GM19193 (cell line): Measurements from ENCODE around the gene SH3TC2.

Experiments used
- POLR2A ChIP-seq: IDR thresholded peaks from 4 replicates; pipeline ENCODE4 v1.6.1; 2011; ENCODE audit not compliant: insufficient read depth, insufficient read length; ENCODE audit errors: extremely low read depth

Gene SH3TC2

DNA sequence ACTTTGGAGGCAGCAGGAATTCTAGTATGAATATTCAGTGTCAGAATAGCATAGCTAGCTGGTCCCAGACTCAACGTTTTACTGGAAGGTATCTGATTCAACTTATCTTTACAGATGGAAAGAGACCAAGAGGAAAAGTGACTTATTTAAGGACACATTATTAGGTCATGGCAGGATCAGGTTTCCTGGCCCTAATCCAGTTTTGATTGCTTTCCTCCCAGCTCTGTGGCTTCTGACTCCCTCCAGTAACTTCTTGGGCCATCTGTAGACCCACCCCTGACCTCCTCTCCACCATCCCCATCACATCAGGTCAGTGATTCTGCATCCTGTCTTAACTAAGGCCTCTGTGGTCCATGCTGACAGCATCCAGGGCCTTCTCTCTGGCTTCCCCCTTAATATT is 38.4 kb downstream of the SH3TC2 start:
- TF ChIP-seq POLR2A: no peak

DNA sequence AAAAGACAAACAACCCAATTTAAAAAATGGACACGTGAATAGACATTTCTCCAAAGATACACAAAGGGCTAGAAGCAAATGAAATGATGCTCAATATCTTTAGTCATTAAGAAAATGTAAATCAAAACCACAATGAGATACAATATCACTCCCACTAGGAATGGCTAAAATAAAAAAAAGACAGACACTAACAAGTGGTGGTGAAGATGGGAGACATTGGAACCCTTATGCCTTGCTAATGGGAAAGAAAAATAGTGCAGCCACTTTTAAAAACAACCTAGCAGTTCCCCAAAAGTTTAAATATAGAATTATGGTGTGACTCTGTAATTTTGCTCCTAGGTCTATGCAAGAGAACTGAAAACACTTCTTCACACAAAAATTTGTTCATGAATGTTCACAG is 40.7 kb downstream of the SH3TC2 start:
- no peak for TF ChIP-seq POLR2A

DNA sequence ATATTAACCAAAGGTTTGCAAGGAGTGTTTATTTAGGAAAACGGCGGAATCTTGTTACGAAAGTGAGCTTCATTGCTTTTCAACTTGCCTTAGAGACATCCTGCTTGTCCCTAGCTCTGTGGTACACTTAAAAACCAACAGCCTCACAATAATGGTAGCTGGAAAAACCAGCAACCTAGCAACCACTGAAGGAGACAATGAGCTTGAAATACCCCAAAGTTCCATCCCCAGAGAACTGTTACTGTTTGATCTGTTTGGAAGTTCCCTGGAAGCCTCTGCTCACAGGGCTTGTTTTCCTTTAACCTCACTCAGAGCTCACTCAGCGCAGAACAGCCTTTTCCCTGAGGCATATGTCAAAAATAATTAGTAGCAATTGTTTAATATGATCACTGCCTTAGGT is 43.2 kb downstream of the SH3TC2 start:
- TF ChIP-seq POLR2A: no peak

DNA sequence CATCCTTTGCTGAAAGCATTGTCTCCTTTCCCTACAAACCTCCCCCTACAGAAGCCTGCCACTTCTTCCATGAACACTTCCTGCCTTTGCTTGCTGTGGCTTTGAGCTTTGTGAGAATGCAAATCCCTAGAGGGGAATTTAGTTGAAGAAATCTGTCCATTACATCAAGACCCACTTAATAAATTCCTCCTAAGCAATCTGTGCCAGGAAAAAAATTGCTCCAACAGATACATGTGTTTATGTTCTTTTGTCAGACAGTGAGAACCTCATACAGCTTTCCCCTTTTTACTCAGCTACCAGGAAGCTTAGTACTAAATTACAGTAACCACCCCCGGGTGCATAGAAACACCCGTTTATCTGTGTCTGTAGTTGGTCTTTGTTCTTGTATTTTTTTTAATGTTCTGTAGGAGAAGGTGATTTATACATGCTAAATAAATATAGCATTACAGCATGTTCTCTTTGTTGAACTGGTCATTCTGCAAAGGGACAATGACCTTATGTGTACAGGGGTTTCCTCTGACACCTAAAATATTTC is 43.9 kb downstream of the SH3TC2 start:
- TF ChIP-seq POLR2A: no peak

DNA sequence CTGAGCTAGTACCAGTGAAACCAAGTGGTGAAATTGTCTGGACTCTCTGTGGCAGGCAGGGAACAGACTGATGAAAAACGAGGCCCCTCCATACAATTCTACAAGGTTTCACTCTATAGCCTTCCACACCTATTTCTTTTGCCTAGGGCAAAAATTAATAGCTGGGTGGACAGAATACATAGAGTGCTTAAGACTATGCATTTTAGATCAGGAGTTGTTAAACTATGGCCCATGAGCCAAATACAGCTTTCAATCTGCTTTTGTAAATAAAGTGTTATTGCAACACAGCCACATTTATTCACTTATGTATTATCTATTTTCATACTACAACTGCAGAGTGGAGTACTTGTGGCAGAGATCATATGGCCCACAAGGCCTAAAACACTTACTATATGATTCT is 45.2 kb downstream of the SH3TC2 start:
- TF ChIP-seq POLR2A: no peak

- TF ChIP-seq POLR2A: no peak
These were observed 47.3 kb downstream of the SH3TC2 start for GRCh38 chr5:149015561-149015960.

- no peak for TF ChIP-seq POLR2A
These were observed 47.7 kb downstream of the SH3TC2 start for GRCh38 chr5:149015126-149015525.

- TF ChIP-seq POLR2A: no peak
These were observed 48.3 kb downstream of the SH3TC2 start for GRCh38 chr5:149014571-149015031.

DNA sequence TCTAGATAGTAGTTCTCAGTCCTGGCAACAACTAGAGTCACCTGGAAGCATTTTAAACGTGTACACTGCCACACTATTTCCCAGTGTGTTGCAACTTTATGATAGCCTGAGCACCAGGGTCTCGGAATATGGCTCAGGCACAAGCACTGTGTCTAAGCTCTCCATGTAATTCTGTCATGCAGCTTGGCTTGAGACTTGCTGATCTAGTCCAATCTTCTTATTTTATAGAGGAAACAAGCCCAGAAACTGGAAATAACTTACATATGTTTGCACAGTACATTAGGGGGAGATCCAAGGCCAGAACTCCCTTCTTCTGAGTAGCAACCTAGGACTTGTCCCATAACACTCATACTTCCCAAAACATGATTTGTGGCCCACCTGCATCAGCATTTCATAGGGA is 49.1 kb downstream of the SH3TC2 start:
- TF ChIP-seq POLR2A: no peak

DNA sequence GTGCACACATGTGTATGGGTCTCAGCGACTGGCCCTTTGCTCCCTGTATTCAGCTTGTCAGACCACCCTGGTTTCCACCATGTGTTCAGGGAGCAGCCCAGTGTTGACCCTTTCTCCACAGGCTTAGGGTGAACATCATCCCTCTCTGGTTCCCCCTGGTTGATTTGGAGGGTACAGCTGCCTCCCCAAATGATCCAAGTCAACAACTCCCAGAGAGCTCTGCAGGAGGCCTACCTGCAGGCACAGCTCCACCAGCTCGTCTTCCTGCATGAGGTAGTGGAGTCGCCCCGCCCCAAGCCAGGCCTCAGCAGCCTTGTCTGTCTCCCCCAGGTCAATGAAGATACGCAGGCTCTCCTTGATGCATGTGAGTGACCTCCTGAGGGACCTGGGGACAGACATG is 50.5 kb downstream of the SH3TC2 start:
- TF ChIP-seq POLR2A: no peak

GRCh38 chr5:149011728-149012127 is 51.1 kb downstream of the SH3TC2 start:
- TF ChIP-seq POLR2A: no peak

DNA sequence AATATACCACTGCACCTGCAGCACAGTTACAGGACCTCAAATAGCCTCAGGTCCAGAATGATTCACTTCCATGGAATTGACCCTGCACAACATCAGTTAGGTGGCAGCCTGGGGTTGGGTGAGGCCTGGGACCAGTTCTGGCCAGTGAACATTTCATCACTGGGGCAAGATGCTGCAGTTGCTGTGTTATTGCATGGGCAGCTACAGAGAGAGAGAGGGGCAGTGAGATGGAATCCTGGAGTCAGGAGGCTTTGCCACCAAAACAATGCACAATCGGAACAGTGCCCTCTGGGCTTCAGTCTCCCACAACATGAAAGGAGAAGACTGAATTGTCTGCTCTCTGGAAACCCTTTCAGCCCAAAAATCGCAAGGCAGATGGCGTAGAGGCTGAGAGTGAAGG is 51.8 kb downstream of the SH3TC2 start:
- TF ChIP-seq POLR2A: no peak

- TF ChIP-seq POLR2A: no peak
These were observed 55.7 kb downstream of the SH3TC2 start for GRCh38 chr5:149007174-149007573.

DNA sequence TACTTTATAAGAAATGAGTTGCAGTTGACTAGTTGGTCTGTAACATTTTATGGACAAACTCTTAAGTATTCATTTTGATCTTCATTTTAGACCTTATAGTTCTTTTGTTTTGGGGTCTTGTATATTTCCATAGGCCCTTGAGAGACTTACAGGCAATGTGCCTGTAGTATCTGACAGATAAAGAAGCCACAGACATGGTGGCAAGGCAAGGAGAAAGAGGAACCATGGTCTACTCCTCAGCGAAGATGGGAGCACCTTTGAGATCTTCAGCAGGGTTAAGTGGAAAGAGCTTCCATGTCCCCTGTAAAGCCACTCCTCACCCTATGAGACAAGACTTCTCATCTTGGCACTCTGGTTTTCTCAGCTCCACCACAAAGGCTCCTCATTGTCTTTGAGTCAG is 56.4 kb downstream of the SH3TC2 start:
- no peak for TF ChIP-seq POLR2A

GRCh38 chr5:149005077-149005892 is 57.6 kb downstream of the SH3TC2 start:
- no peak for TF ChIP-seq POLR2A

- TF ChIP-seq POLR2A: no peak
These were observed 58.3 kb downstream of the SH3TC2 start for GRCh38 chr5:149004559-149004958.

DNA sequence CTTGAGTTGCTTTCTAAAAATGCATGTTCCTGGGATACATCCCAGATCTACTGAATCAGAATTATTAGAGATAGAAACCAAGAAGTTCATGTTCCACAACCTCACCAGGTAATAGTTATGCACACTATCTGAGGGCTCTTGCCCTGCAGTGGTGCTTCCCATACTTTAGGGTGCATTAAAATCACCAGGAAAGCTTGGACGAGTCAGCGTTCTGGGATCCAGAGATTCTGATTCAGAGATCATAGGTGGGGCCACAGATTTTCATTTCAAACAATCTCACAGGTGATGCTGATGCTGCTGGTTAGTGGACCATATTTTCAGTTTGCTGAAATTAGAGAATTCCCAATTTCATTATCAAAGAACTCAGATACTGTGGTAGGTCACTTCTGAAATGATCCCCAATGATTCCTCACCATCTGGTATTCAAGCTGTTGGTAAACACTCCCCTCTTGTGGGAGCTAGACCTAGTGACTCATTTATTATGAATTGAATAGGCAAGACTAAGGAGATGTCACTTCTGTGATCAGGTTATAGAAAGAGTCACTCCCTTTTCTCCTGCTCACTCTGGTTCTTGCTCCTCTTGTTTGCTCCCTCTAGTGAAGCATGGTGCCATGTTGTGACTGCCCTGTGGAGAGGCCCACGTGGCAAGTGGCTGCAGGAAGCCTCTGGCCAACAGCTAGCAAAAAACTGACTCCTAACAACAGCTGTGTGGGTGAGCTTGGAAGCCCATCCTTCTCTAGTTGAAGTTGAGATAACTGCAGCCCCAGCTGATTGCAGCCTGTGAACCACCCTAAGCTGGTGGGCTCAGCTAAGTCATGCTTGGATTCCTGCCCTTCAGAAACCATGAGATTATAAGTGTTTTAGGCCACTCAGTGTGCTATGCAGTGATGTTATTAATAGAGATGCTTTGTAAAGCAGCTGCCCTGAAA is 59.8 kb downstream of the SH3TC2 start:
- no peak for TF ChIP-seq POLR2A
